NCI-H2171 (cell line): ENCODE measurements around the gene TRIM50.
"Not testable (repeated sequence)": the region's sequence is repeated elsewhere in the genome, so short reads cannot be mapped to it uniquely, and the experiment has no call there.

Experiments used
- DNase-seq: peaks from one replicate; lab custom pipeline; 2025; lab: John Stamatoyannopoulos, UW

TRIM50 gene

GRCh38 chr7:73314271-73314670, 13.6 kb downstream of the TRIM50 start:
- DNase-seq: no peak

- DNase-seq: no peak
Measured at GRCh38 chr7:73313521-73313906, 14.4 kb downstream of the TRIM50 start.

- no peak for DNase-seq
Measured at GRCh38 chr7:73312831-73313520, 14.9 kb downstream of the TRIM50 start.

DNA sequence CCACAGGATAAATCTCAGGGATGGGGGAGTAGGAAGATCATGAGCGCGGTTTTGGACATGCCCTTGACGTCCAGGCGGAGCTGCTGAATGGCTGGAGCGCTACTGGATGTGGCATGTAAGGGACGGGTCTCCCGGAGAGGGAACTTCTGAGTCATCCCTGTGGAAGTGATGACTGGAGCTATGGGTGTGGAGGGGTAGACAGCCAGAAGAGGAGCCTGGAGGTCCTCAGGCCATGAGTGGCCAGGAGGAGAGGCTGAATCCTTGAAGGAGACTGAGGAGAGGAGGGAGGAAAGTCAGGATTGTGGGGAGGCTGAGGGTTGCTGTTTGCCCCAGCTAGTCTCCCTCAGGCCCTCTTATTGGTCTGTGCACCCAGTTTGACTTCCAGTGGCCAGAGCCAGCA, 16.5 kb downstream of the TRIM50 start:
- not testable (repeated sequence) for DNase-seq

- peak; percentile 77 for DNase-seq
Measured at GRCh38 chr7:73308665-73309214, 19.1 kb downstream of the TRIM50 start, which contains the start of gene NSUN5. Gene NSUN5, minus strand, starts transcription at chr7:73308826. Its CDS starts 36 bp downstream, at chr7:73308790.

DNA sequence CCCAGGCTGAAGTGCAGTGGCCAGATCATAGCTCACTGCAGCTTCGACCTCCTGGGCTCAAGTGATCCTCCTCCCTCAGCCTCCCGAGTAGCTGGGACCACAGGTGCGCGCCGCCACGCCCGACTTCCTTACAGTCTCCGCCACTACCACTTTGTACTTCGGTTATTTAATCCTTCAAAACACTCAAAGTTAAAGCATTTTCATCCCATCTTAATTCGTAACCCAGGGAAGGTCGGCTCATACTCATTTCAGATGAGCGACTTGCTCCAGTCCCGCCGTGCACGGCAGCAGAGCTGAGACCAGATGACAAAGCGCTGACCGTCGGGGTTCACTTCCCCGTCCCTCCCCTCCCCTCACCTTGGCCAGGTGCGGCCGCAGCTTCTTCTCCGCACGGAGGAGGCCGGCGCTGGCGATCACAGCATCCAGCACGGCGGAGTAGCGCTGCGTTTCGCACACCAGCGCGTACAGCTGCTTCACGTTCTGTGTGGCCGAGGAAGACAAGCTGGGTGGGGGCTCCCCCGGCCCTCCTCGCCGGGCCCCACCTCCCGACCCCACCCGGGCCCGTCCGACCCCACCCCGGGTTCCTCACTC, 19.7 kb downstream of the TRIM50 start:
- DNase-seq: no peak

- DNase-seq: no peak
Measured at GRCh38 chr7:73307436-73307835, 20.4 kb downstream of the TRIM50 start.

GRCh38 chr7:73304612-73305387, 23.1 kb downstream of the TRIM50 start:
- not testable (repeated sequence) for DNase-seq

DNA sequence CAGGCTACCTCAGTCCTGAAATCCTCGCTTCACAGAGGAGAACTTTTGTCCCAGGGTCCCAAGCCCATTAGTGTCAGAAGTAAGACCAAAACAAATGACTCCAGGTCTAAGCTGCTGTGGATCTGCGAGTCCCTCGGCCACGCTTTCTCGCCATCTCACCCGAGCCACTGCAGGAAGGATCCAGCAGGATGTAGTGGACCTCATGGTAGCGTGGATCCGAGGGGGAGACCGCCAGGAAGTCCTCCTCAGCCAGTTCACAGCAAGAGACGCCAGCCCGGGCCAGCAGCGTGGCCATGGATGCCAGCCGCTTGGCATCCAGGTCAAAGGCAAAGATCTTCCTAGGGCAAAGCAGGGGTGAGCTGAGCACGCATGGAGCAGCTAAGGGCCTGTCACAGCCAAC, 23.8 kb downstream of the TRIM50 start:
- DNase-seq: no peak

GRCh38 chr7:73303546-73303945, 24.3 kb downstream of the TRIM50 start:
- no peak for DNase-seq

DNA sequence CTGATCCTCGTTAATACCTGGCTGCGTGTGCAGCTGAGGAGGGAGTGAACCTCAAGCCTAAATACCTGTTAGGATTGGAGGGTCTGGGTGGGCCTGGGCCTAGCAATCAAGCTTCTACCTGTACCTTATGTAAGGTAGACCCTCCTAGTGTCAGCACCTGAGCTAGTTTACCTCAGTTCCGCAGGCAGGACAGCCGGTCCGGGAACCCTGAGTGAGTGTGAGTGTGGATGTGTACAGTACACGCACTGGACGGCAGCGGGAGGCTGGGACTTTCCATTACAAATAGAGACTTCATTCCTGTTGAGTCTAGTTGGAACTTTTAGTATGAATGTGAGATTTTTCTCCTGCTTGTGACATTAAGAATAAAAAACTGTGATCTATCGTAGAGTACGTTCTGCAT, 25.0 kb downstream of the TRIM50 start:
- DNase-seq: not testable (repeated sequence)

DNA sequence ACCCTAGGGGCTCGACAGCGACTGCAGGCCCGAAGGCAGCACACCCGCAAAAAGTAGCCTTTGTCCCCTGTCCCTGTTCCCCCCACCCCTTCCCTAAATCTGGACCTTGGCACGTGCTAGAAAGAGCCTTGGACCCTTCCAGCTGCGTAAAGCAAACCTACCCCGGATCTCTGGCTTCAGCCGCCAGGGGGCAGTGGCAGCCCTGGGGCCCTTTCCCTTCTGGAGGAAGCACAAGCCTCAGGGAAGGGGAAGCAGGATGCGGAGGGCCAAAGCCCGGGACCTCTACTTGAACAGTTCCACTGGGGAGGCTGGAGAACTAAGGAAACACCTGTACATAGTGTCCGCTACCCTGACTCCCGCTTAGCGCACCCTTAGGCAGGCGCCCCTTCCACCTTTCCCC, 26.8 kb downstream of the TRIM50 start:
- not testable (repeated sequence) for DNase-seq

GRCh38 chr7:73299812-73300211, 28.1 kb downstream of the TRIM50 start:
- not testable (repeated sequence) for DNase-seq

DNA sequence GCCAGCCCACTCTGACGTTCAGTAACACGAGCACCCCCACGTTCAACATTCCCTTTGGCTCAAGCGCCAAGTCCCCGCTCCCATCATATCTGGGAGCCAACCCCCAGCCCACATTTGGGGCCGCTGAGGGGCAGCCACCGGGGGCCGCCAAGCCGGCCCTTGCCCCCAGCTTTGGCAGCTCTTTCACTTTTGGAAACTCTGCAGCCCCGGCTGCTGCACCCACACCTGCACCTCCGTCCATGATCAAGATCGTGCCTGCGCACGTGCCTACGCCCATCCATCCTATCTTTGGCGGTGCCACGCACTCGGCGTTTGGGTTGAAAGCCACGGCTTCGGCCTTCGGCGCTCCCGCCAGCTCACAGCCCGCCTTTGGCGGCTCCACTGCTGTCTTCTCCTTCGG, 30.2 kb downstream of the TRIM50 start:
- not testable (repeated sequence) for DNase-seq

DNA sequence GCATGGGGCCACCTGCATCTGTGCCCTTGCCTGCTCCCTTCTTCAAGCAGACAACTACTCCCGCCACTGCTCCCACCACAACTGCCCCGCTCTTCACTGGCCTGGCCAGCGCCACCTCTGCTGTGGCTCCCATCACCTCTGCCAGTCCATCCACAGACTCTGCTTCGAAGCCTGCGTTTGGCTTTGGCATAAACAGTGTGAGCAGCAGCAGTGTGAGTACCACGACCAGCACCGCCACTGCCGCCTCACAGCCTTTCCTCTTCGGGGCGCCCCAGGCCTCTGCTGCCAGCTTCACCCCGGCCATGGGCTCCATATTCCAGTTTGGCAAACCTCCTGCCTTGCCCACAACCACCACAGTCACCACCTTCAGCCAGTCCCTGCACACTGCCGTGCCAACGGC, 30.6 kb downstream of the TRIM50 start:
- not testable (repeated sequence) for DNase-seq

DNA sequence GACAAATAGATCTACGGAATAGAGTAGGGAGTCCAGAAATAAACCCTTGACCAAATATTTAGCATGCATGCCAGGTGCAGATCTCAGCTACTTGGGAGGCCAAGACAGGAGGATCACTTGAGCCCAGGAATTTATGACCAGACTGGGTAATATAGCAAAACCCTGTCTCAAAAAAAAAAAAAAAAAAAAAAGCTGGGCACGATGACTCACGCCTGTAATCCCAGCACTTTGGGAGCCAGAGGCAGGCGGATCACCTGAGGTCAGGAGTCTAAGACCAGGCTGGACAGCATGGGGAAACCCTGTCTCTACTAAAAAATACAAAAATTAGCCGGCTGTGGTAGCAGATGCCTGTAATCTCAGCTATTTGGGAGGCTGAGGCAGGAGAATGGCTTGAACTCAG, 50.7 kb downstream of the TRIM50 start:
- DNase-seq: not testable (repeated sequence)

- DNase-seq: not testable (repeated sequence)
Measured at GRCh38 chr7:73267813-73268212, 60.1 kb downstream of the TRIM50 start.

- not testable (repeated sequence) for DNase-seq
Measured at GRCh38 chr7:73266719-73267368, 61.0 kb downstream of the TRIM50 start.
